ENCODE data around the gene RPTOR. TPM values are rescaled to one million over a fixed set of nuclear protein-coding genes. Genes with fewer than 3 reads are reported as not detected.

The RPTOR gene
- total RNA-seq, 1 donor from 2014 or later = 32.0 TPM

GRCh38 chr17:80769936-80770625, 225.4 kb downstream of the RPTOR start:
- Histone ChIP-seq H2AFZ (ENCODE audit: low read depth, low read length) (no peak overlapping the region), H3K4me2 (ENCODE audit: low read length) (no peak overlapping the region), H3K79me2 (ENCODE audit: insufficient read depth, low read length) (no peaks in the 10 kb centered on the region), H3K4me1 (ENCODE audit: insufficient read depth, low read length) (peaks cover 9% of the 10 kb centered on the region), H3K9me3 (ENCODE audit: insufficient read depth, low read depth, low read length) (no peaks in the 10 kb centered on the region), H3K9ac (ENCODE audit: low read length) (no peak overlapping the region), H3K4me3 (ENCODE audit: insufficient read depth, low read depth, low read length) (no peak overlapping the region), H4K20me1 (ENCODE audit: insufficient read depth, low read length) (no peaks in the 10 kb centered on the region), H3K36me3 (ENCODE audit: insufficient read depth, low read length) (no peaks in the 10 kb centered on the region), H3K27ac (ENCODE audit: low read depth, low read length) (no peak overlapping the region), H3K27me3 (ENCODE audit: insufficient read depth, low read length) (no peaks in the 10 kb centered on the region)
- H3K9me3 Mint-ChIP-seq (ENCODE audit: unreplicated experiment) = peaks cover 1% of the 10 kb centered on the region
- peaks cover 18% of the 10 kb centered on the region for H3K36me3 Mint-ChIP-seq (ENCODE audit: low read depth, unreplicated experiment)
- DNase-seq (ENCODE audit: low read depth) (no peak), FAIRE-seq (no peak)
- no peak overlapping the region for H3K27ac Mint-ChIP-seq (ENCODE audit: unreplicated experiment)
- no peaks in the 10 kb centered on the region for H3K27me3 Mint-ChIP-seq (ENCODE audit: low read depth, unreplicated experiment)
- peaks cover 5% of the 10 kb centered on the region for H3K4me1 Mint-ChIP-seq (ENCODE audit: low read depth, unreplicated experiment)
- TF ChIP-seq EZH2 (IDR thresholded peaks at IDR 0.05; ENCODE audit: insufficient read depth, low read length) = no peak
- TF ChIP-seq CTCF (IDR thresholded peaks at IDR 0.05; ENCODE audit: insufficient read depth, low read depth, low read length) = no peak
- H3K4me3 Mint-ChIP-seq (ENCODE audit: unreplicated experiment) = no peak overlapping the region

DNA sequence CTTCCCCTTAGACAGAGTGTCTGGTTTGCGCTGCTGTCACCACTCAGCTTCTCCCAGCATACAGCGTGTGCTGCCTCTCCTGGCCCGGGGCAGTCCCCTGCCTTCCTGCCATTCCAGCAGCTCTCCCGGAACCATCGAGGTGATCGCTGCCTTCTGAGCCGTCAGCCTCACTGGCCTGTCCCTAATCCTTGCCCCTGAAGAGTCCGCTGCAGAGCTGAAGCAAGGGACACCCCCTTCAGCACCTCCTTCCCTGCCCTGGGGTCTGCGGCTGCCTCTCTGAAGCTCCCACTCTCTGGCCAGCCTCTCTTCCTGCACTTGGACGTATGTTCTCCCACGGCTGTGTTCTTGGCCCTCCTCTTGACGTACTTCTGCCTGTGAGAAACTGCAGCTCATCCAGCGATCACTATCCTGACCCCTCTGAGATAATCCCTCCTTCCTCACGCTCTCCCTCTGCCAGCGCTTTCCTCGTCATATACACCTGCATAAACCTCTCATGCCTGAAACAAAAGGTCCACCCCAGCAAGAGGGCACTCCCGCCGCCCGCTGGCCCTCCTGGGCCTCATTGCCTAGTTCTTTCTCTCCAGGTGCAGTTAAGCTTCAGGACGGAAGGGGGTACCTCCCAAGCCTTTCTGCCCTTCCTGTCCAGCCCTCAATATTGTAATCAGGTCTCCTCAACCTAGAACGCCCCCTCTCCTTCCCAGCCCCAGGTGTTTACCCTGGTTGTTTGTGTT, 226.4 kb downstream of the RPTOR start:
- FAIRE-seq (no peak), DNase-seq (ENCODE audit: low read depth) (no peak)
- Histone ChIP-seq H3K27ac (ENCODE audit: low read depth, low read length) (no peak overlapping the region), H4K20me1 (ENCODE audit: insufficient read depth, low read length) (no peaks in the 10 kb centered on the region), H3K4me3 (ENCODE audit: insufficient read depth, low read depth, low read length) (no peak overlapping the region), H3K27me3 (ENCODE audit: insufficient read depth, low read length) (no peaks in the 10 kb centered on the region), H3K79me2 (ENCODE audit: insufficient read depth, low read length) (no peaks in the 10 kb centered on the region), H2AFZ (ENCODE audit: low read depth, low read length) (no peak overlapping the region), H3K36me3 (ENCODE audit: insufficient read depth, low read length) (no peaks in the 10 kb centered on the region), H3K4me2 (ENCODE audit: low read length) (no peak overlapping the region), H3K9ac (ENCODE audit: low read length) (no peak overlapping the region), H3K4me1 (ENCODE audit: insufficient read depth, low read length) (peaks cover 9% of the 10 kb centered on the region), H3K9me3 (ENCODE audit: insufficient read depth, low read depth, low read length) (no peaks in the 10 kb centered on the region)
- H3K4me1 Mint-ChIP-seq (ENCODE audit: low read depth, unreplicated experiment) = no peaks in the 10 kb centered on the region
- H3K9me3 Mint-ChIP-seq (ENCODE audit: unreplicated experiment) = peaks cover 1% of the 10 kb centered on the region
- TF ChIP-seq CTCF (IDR thresholded peaks at IDR 0.05; ENCODE audit: insufficient read depth, low read depth, low read length) (no peak), EZH2 (IDR thresholded peaks at IDR 0.05; ENCODE audit: insufficient read depth, low read length) (no peak)
- H3K36me3 Mint-ChIP-seq (ENCODE audit: low read depth, unreplicated experiment) = peaks cover 13% of the 10 kb centered on the region
- no peak overlapping the region for H3K27ac Mint-ChIP-seq (ENCODE audit: unreplicated experiment)
- no peak overlapping the region for H3K4me3 Mint-ChIP-seq (ENCODE audit: unreplicated experiment)
- H3K27me3 Mint-ChIP-seq (ENCODE audit: low read depth, unreplicated experiment) = no peaks in the 10 kb centered on the region

- Histone ChIP-seq H3K4me2 (ENCODE audit: low read length) (no peak overlapping the region), H2AFZ (ENCODE audit: low read depth, low read length) (no peak overlapping the region), H3K36me3 (ENCODE audit: insufficient read depth, low read length) (peaks cover 1% of the 10 kb centered on the region), H3K9me3 (ENCODE audit: insufficient read depth, low read depth, low read length) (no peaks in the 10 kb centered on the region), H3K27ac (ENCODE audit: low read depth, low read length) (no peak overlapping the region), H4K20me1 (ENCODE audit: insufficient read depth, low read length) (no peaks in the 10 kb centered on the region), H3K9ac (ENCODE audit: low read length) (no peak overlapping the region), H3K27me3 (ENCODE audit: insufficient read depth, low read length) (no peaks in the 10 kb centered on the region), H3K79me2 (ENCODE audit: insufficient read depth, low read length) (no peaks in the 10 kb centered on the region), H3K4me3 (ENCODE audit: insufficient read depth, low read depth, low read length) (no peak overlapping the region), H3K4me1 (ENCODE audit: insufficient read depth, low read length) (peaks cover 9% of the 10 kb centered on the region)
- FAIRE-seq (no peak), DNase-seq (ENCODE audit: low read depth) (no peak)
- Mint-ChIP-seq H3K4me3 (ENCODE audit: unreplicated experiment) (no peak overlapping the region), H3K9me3 (ENCODE audit: unreplicated experiment) (peaks cover 1% of the 10 kb centered on the region), H3K4me1 (ENCODE audit: low read depth, unreplicated experiment) (no peaks in the 10 kb centered on the region), H3K27me3 (ENCODE audit: low read depth, unreplicated experiment) (no peaks in the 10 kb centered on the region), H3K36me3 (ENCODE audit: low read depth, unreplicated experiment) (peaks cover 14% of the 10 kb centered on the region), H3K27ac (ENCODE audit: unreplicated experiment) (no peak overlapping the region)
- TF ChIP-seq CTCF (IDR thresholded peaks at IDR 0.05; ENCODE audit: insufficient read depth, low read depth, low read length) (no peak), EZH2 (IDR thresholded peaks at IDR 0.05; ENCODE audit: insufficient read depth, low read length) (no peak)
Measured at GRCh38 chr17:80771612-80772005, 227.0 kb downstream of the RPTOR start.
